Activated T-cell treated with anti-CD3 and anti-CD28 coated beads for 24 hours (primary cell): ENCODE results near the gene RIC1.
"Not testable (repeated sequence)": the region's sequence is repeated elsewhere in the genome, so short reads cannot be mapped to it uniquely, and the experiment has no call there.

Source experiments
- DNase-seq: peaks from one replicate; pipeline ENCODE4 v3.0.0-alpha.2; 2020; ENCODE audit warnings: low read depth

Gene RIC1

DNA sequence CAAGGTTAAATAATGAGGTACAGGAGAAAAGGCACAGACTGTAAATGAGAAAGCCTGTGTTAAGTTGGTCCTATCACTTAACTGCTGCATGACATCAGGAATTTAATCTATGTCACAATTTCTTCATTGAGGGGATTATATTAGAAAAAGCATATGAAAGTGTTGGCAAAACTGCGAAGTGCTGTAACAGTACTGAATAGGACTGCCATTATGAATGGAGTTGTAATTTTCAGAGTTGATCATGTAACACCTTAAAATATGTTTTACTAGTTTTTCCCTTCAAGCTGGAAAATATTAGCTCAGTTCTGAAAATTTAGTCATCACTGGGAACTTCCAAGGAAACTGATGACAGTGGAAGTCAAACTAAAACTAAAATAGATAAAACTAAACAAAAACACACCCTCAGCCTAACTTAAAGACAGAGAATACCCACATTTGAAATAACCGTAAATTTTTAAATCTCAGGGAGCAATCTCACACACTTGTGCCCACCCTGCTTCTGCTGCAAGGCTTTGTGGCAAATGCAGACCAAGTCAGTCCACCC is 158.9 kb downstream of the RIC1 start:
- DNase-seq = no peak

DNA sequence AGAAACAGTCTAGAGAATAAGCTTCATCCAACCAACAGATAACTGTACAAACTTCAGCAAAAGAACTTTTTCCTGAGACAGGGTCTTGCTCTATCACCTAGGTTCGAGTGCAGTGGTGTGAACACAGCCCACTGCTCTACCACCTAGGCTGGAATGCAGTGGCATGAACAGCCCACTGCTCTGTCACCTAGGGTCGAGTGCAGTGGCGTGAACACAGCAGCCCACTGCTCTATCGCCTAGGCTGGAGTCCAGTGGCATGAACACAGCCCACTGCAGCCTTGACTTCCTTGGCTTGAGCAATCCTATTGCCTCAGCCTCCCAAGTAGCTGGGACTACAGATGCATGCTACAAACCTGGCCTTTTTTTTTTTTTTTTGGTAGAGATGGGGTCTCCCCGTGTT is 160.6 kb downstream of the RIC1 start:
- no peak for DNase-seq

DNA sequence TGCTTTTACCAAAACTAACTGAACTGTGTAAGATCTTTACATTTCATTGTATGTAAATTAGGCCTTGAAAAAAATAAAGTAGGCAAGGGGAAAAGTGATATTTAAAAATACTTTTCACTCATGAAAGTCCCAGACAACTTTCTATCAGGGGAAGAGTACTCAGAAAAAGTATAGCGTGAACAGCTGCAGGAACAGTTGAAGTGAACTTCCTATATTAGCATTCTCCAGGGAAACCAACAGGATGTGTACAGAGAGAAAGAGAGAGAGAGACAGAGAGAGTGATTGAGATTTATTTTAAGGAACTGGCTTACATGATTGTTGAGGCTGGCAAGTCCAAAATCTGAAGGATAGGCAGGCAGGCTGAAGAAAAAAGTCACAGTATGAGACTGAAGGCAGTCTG is 162.0 kb downstream of the RIC1 start:
- no peak for DNase-seq

DNA sequence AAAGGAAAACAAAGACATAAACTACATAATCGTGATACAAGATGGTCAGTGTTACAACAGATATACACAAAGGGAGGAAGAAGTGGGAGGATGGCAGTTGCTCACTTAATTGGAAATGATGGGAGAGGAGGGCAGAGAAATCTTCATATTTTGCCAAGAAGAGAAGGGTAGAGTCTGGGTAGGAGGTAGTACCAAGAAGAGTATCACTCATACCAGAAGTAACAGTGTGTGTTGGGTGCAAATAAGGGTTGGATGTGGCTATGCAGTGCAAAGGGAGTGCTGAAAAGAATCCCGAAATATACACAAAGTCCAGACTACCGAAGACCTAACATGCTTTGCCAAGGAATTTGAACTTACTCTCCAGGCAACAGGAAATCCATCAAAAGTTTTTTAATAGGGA is 163.0 kb downstream of the RIC1 start:
- DNase-seq = no peak

DNA sequence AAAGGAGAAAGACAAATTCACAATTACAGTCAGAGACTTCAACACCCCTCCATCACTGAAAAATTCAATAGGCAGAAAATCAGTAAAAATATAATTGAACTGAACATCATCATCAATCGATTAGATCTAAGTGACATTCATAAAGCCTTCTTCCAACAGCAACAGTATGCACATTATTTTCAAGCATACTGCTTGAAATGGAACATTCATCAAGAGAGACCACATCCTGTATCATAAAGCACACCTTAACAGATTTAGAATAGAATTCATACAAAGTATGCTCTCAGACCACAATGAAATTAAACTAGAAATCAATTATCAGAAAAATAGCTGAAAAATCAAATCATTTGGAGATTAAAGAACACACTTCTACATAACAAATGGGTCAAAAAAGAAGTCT is 164.9 kb downstream of the RIC1 start:
- no peak for DNase-seq

DNA sequence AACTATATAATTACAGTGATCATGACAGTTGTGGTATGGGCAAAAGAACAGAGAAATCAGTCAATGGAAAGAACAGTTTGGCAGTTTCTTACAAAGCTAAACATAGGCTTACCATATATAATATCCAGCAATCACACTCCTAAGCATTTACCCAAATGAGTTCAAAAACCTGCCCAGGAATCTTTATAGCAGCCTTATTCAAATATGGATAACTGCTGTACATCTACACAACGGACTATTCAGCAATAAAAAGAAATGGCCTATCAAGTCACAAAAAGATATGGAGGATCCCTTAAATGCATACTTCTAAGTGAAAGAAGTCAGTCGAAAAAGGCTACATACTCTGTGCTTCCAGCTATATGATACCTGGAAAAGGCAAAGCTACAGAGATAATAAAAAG is 167.4 kb downstream of the RIC1 start:
- no peak for DNase-seq

DNA sequence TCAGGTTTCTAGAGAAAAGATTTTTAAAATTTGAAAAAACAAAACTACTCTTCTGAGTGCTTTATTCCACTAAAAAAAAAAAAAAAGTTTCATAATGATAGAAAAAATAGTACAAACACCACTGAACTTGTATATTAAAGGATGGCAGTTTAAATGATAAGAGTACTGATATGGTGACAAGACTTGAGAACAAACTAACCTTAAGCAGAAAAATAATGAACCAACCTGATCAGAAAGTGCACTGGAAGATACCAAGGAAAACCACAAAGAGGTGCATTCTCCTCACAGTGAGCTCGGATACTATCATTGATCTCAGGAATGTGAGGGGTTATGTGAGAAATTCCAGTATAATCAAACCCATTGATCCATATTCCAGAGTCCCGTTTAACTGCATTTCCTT is 169.7 kb downstream of the RIC1 start:
- no peak for DNase-seq

DNA sequence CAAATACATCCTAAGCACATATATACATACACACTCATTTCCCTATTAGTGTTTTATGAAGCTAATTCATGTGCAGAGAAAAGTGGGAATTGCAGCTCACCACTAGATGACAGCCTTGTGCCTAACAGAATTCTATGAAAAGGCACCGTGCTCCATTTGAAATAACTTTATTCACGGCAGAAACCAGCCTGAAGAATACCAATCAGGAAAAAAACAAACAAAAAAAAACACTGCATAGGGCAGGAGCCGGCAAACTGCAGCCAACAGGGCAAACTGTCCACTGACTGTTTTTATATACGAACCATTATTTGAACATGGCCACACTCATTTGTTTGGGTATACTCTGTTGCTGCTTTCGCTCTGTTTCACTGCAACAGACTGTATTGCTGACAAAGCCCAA is 170.4 kb downstream of the RIC1 start:
- no peak for DNase-seq

DNA sequence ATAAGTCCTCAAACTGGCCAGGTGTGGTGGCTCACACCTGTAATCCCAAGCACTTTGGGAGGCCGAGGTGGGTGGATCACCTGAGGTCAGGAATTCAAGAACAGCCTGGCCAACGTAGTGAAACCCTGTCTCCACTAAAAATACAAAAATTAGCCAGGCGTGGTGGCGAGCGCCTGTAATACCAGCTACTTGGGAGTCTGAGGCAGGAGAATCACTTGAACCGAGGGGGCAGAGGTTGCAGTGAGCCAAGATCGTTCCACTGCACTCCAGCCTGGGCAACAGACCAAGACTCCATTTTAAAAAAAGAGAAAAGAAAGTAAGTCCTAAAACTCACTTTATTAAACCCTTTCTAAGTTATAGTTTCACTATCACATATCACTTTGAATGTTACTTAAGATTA is 171.5 kb downstream of the RIC1 start:
- not testable (repeated sequence) for DNase-seq

DNA sequence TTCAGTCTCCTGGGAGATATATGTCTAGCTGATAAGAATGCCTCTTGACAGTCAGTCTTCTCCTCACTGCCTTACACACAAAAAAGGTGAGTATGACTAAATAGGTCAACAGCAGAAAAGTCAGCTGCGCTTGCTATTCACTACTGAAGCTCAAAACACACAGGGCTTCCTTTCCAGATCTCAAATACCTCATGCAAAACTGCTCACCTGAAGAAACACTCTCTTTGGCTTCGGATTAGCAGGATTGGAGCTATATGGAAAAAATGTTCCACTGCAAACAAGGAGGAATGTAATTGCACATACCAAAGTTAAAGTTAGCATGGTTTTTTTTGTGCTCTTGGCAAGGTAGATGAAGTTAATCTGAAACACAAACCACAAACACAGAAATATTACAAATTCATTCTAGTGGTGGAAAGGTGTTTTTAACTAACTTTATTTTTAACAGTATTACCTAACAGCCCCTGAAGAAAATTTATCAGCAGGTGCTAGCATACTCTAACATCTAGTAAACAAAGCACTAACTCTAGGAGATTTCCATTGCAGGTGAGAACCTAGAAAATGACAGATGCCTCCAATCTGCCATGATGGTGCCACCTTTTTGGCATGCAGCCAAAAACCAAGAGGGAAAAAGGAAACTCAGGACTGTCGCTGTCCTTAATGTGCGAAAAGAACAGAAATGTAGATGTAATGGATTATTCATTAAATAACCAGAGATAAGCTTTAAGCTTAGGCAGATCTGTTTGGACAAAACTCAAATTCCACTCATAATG is 172.2 kb downstream of the RIC1 start:
- no peak for DNase-seq

DNA sequence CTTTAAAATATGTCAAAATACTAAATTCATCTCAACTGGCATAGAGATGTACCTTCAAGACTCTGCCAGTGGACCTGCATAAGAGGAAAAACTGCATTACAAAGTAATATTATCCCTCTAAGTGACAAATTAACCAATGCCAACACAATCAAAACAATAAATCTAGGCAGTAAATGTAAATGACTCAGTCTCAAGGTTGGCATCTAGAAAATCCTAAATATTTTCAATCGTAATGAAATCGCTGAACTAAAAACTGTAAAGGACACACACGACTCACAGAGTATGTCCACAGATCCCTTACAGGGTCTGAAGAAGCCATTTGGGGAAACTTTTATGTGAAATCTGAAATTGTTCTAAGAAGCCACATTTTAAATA is 172.8 kb downstream of the RIC1 start:
- DNase-seq = no peak

DNA sequence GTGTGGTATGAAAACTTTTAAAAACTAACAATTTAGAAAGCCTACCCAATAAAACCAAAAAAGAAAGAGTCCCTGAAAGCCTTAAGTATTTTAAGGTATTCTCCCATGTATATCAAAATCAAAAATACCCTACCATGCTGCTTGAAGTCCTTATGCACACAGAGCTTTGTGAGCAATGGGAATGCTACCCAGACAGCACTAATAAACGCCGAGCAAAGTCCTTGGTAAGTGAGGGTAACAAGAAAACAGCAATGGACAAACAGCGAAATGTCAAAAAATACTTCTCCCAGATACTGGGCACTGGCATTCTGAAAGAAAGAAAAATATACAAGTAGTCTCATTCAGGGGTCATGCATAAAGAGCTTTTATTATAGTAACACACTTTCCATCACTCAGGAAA is 176.6 kb downstream of the RIC1 start:
- no peak for DNase-seq

DNA sequence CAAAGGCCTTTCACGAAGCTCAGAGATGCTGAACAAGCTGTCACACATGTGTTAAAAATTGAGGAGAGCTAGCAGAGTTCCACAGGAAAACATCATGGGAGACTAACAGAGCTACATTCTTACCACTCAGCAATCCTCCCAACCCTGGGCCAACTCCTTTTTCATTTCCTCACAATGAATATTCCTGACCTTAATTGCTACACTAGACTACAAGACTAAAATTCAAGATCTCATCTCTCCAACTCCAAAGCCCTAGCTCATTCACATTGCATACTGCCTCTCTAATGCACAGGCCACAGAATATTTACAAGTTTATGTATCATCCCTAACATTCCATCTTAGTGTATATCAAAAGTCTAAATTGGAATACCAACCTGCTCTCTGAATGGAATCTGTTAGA is 182.8 kb downstream of the RIC1 start:
- no peak for DNase-seq

DNA sequence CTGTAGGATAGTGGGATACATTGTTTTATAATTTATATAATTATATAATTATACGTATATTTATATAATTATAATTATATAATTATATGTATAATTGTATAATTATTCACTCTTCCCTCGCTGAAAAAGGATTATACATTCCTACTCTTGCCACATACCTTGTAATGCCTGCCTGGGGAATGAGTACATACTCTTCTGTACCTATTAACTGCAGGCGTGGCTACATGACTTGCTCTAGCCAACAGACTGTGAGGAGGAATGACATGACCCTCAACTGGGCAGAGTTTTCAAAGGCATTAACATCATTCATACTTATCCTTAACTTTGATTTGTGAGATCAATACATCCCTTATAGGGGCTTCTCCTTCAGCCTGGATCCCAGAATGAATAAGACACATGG is 184.9 kb downstream of the RIC1 start:
- no peak for DNase-seq

DNA sequence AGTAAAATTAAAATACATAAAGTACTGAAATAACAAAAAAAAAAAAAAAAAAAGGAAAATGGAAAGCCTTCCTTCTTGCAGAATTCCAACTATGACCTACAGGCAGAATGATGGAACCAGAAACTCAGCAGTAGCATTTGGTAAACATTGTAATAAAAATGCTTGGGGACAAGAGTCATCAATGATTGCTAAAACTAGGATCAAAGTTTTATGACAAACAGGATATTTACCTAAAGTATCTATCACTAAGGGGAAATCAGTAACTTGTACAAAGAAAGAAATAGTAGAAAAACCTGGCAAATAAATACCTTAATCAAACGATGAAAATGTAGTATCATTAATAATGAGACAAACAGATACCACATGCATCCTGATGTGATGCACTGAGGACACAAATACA is 186.6 kb downstream of the RIC1 start:
- DNase-seq = no peak

DNA sequence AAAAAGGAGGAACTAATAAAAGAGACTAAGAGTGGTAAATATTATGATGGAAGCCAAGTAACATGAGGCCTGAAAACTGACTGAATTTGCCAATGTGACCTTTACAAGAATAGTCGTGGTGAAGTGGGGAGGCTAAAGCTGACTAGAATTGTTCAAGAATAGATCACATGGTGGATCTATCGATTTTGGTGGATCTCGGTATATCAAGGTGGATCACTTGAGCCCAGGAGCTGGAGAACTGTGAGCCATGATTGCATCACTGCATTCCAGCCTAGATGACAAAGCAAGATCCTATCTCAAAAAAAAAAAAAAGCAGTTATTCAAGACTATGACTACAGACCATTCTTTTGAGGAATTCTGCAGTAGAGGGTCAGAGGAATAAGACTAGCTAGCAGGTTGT is 189.0 kb downstream of the RIC1 start:
- DNase-seq = no peak

DNA sequence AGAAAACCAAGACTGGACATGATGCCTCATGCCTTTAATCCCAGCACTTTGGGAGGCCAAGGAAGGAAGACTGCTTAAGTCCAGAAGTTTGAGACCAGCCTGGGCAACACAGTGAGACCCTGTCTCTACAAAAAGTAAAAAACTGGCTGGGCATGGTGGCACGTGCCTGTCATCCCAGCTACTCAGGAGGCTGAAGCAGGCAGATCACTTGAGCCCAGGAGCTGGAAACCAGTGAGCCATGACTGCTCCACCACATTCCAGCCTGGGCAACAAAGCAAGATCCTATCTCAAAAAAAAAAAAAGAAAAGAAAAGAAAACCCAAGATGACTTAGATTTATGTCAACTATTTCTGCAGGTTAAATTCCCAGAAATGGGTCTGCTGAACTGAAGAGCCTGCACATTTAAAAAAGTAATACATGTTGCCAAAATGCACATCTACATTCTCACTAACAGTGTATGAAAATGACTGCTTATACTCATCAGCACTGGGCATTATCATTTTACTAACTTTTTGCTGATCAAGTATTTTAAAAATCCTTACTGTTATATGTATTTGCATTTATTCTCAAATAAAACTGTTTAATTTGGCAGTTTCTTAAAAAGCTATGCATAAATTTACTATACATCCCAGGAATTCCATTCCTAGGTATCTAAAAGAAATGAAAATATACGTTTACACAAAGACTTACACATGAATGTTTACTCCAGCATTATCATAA is 189.7 kb downstream of the RIC1 start:
- no peak for DNase-seq

DNA sequence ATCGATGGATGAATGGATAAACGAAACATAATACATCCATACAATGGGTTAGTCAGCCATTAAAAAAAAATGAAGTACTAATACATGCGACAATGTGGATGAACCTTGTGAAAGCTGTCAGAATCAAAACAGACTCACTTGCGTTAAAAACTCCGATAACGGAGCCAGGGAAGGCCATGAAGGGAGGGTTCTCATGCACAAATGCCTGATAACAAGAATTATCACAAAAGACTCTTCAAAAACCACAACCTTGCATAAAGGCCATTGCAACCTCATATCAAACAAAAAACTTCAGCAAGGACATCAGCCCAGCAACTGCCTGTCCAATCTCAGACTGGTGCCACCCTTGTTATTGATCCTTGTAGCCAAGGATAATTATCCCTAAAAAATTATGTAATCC is 190.3 kb downstream of the RIC1 start:
- no peak for DNase-seq

DNA sequence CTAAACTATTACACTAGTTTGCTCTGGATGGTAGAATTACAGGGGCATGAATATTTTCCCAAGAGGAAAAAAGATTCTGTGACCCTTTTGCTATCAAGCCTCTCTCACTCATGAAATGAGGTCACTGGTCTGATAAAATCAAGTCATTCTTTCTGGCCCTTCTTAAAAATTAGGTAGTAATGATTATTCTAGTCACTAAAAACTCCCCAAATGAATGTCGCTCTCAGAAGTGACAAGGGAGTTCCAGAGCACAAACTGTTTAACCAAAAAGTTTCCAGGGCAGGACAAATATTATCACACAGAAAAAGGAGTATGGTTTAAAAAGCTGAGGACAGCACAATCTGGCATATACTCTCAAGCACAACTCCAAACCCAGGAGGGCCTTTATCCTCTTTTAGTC is 191.5 kb downstream of the RIC1 start:
- DNase-seq = no peak

DNA sequence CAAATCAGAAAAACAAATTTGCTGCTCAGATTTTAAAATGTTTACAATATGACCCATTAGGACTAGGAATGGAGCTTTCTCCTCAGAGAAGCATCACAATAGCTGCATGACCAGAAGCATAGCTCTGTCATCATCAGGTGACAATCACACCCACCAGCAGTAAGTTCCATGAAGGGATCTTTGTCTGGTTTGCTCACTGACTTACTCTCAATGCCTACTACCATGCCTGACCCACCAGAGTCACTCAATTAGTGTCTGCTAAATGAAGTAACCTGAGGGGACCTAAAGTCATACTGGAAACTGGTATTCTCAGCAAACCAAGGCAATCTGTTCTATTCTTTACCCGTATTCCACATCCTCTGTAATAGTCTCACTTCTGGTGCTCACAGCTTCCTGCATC is 196.3 kb downstream of the RIC1 start:
- no peak for DNase-seq
